ENCODE results near the gene PCSK1N.

- TF ChIP-seq CTCF (IDR thresholded peaks at IDR 0.05; ENCODE audit: low read depth, low read length) (no peak), POLR2A (IDR thresholded peaks at IDR 0.05; ENCODE audit: extremely low read depth, insufficient read length) (no peak), MYC (IDR thresholded peaks at IDR 0.05; ENCODE audit: low read depth, low read length) (no peak), MAX (IDR thresholded peaks at IDR 0.05; ENCODE audit: low read depth, low read length) (no peak)
Observed at GRCh38 chrX:48784726-48785125, 50.7 kb downstream of the PCSK1N start.
